Measurements from ENCODE around the gene MCTP1.
A peak's percentile ranks its signal among the peaks of the same experiment; 100 is the strongest.
"Not testable (repeated sequence)": the region's sequence is repeated elsewhere in the genome, so short reads cannot be mapped to it uniquely, and the experiment has no call there.

Gene MCTP1

DNA sequence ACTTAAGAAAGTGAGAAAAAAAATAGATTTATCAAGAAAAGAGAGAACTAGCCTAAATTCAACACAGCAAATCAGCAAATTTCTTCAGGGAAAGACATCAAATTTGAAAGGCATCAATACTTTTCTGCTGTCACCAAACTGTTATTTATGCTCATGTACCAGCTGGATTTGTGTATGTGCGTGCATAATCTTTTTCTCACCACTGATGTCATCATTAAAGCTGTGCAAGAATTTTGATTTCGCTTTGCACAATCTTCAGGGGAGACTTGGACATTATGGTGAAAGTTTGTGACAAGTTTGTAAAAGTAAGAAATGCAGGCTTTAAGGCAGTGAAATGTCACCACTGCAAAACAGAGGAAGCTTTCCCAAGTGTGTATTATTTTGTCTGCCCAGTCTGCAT is 451.0 kb downstream of the MCTP1 start:
- no peaks in the 10 kb centered on the region for H3K36me3 Mint-ChIP-seq
- peaks cover 19% of the 10 kb centered on the region for H3K27me3 Mint-ChIP-seq
- no peak overlapping the region for H3K4me3 Mint-ChIP-seq
- no peak for ATAC-seq
- H3K4me1 Mint-ChIP-seq, result no peaks in the 10 kb centered on the region
- no peak overlapping the region for H3K27ac Mint-ChIP-seq
- H3K9me3 Mint-ChIP-seq, result no peaks in the 10 kb centered on the region

DNA sequence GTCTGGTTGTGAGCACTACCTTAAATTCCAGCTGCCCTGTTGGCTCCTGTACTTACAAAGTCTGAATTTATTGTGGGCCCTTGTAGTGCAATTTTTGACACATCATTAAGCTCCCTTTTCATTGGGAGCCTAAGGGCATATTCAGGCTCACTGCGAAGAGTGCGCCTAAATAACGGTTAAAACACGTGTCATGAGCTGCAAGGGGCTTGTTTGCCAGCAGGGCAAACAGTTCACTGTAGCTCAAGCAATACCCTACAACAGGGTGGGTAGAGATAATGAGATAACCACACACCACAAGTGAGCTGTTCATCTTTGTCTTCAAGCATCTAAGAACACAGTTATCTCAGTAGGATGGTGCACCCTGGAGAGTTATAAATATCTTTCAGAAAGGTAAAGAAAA is 452.2 kb downstream of the MCTP1 start:
- no peaks in the 10 kb centered on the region for H3K9me3 Mint-ChIP-seq
- H3K4me3 Mint-ChIP-seq, result no peak overlapping the region
- no peaks in the 10 kb centered on the region for H3K36me3 Mint-ChIP-seq
- no peak for ATAC-seq
- no peaks in the 10 kb centered on the region for H3K4me1 Mint-ChIP-seq
- no peak overlapping the region for H3K27ac Mint-ChIP-seq
- H3K27me3 Mint-ChIP-seq, result peaks cover 25% of the 10 kb centered on the region

DNA sequence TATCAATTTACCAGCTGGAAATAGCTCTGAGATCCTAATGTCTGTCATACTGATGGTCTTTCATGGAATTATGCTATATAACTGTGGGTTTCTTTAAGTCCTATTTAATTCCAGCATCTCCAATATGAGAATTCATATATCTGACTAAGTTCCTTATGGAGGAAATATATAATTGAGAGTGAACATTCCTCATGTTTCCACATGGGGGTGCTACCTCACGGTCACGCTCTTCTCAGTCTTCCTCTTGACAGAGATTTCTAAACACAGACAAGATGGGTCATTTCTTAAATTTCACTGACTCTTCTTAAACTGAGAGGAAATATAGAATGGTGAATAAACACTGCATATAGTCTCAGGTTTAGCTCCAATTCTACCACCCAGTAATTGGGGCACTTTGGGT is 454.4 kb downstream of the MCTP1 start:
- H3K4me1 Mint-ChIP-seq, result no peaks in the 10 kb centered on the region
- H3K9me3 Mint-ChIP-seq, result no peaks in the 10 kb centered on the region

DNA sequence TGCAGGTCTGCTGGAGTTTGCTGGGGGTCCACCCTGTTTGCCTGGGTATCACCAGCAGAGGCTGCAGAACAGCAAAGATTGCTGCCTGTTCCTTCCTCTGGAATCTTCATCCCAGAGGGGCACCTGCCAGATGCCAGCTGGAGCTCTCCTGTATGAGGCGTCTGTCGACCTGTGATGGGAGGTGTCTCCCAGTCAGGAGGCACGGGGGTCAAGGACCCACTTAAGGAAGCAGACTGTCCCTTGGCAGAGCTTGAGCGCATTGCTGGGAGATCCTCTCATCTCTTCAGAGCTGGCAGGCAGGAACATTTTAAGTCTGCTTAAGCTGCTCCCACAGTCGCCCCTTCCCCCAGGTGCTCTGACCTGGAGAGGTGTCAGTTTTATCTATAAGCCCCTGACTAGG is 456.7 kb downstream of the MCTP1 start:
- not testable (repeated sequence) for H3K4me3 Mint-ChIP-seq, ATAC-seq, H3K36me3 Mint-ChIP-seq, H3K4me1 Mint-ChIP-seq, H3K9me3 Mint-ChIP-seq, H3K27ac Mint-ChIP-seq
- peaks cover 43% of the 10 kb centered on the region for H3K27me3 Mint-ChIP-seq

More for the DNA sequence above, 454.4 kb downstream of the MCTP1 start:
- peaks cover 37% of the 10 kb centered on the region for H3K27me3 Mint-ChIP-seq
- no peaks in the 10 kb centered on the region for H3K36me3 Mint-ChIP-seq
- H3K4me3 Mint-ChIP-seq, result no peak overlapping the region
- no peak overlapping the region for H3K27ac Mint-ChIP-seq
- ATAC-seq, result no peak

DNA sequence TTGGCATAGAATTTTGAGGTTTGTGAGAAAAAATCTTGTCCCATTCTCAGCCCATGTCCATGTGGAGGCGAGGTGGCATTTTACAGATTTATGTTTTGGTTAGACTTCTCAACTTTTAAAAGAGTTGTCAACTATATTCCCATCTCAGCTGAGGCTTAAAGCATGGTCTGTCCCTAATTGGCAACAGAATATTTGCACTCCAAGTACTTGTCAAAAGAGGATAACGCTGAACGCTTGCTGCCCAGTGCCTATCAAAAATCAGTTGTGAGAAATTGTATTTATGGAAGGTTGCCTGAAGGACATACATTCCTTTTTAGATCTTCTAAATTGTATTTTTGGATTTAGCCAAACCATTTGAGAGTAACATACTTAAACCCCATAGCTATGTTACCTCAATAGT is 464.4 kb downstream of the MCTP1 start:
- Mint-ChIP-seq H3K4me3 (no peak overlapping the region), H3K36me3 (no peaks in the 10 kb centered on the region), H3K27ac (no peak overlapping the region), H3K27me3 (peaks cover 15% of the 10 kb centered on the region), H3K9me3 (no peaks in the 10 kb centered on the region), H3K4me1 (no peaks in the 10 kb centered on the region)
- no peak for ATAC-seq

DNA sequence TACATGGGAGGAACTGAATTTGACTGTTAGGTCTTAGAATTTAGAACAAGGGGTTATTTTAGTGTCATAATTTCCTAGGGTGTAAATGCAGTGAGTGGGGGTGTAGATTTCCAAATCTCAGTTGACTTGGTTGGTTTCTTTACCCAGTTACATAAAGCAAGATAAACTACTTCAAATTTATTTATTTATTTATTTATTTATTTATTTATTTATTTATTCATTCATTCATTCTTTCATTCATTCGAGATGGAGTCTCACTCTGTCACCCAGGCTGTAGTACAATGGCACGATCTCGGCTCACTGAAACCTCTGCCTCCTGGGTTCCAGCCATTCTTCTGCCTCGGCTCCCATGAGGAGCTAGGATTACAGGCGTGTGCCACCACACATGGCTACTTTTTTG is 466.0 kb downstream of the MCTP1 start:
- Mint-ChIP-seq H3K9me3 (no peaks in the 10 kb centered on the region), H3K4me1 (no peaks in the 10 kb centered on the region), H3K36me3 (no peaks in the 10 kb centered on the region), H3K27me3 (peaks cover under 1% of the 10 kb centered on the region), H3K4me3 (no peak overlapping the region), H3K27ac (no peak overlapping the region)
- ATAC-seq, result no peak

DNA sequence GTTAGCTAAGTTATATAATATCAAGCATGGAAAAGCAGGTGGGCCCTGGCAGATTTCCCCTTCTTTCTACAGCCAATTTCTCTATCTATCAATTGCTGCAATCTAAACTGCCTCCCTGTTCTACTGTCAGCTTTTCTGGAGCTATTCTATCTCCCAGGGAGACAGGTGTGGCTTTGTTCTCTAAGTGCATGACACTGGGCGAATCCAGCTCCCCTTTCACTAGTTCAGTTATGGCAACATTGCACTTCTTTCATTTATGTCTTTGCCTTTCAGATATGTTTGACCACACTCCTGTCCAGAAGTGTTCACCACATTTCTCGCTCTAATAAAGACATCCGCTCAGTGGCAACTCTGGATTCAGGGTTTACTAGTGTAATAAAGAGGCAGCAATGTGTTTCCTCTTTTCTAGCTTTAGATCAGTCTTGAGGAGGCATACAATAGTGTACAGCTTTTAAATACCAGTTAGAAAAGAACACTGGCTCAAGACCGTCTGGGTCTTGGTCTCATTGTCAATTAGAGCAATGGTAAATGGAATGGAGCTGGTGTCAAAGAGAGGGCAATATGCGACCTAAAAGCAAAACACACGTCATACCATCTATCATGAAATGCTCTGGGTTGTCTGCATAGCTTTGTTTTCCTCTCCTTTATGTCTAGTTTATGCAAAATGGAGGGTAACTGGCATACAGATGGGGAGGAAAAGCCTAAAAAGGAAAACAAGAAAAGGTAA is 469.4 kb downstream of the MCTP1 start:
- Mint-ChIP-seq H3K36me3 (no peaks in the 10 kb centered on the region), H3K27ac (no peak overlapping the region), H3K9me3 (no peaks in the 10 kb centered on the region), H3K27me3 (no peaks in the 10 kb centered on the region), H3K4me1 (no peaks in the 10 kb centered on the region), H3K4me3 (no peak overlapping the region)
- no peak for ATAC-seq

DNA sequence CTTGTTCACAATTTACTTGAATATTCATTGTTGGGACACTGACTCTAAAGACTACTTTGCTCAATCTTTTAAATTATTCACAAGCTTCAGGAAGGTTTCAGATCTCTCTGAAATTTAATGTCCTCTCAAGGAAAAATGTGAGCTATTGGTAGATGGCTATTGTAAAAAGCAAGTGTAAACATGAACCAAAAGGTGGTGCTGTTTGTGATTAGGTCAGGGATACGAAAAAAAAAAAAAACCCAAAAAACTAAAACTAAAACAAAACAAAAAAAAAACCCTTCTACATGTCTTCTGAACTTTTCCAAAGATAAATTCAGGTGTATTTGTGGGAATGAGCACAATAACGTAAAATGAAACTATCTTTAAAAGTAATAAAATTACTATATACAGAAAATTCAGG is 472.7 kb downstream of the MCTP1 start:
- ATAC-seq, result no peak
- Mint-ChIP-seq H3K9me3 (no peaks in the 10 kb centered on the region), H3K27me3 (peaks cover 9% of the 10 kb centered on the region), H3K36me3 (no peaks in the 10 kb centered on the region), H3K27ac (no peak overlapping the region), H3K4me3 (no peak overlapping the region), H3K4me1 (no peaks in the 10 kb centered on the region)

DNA sequence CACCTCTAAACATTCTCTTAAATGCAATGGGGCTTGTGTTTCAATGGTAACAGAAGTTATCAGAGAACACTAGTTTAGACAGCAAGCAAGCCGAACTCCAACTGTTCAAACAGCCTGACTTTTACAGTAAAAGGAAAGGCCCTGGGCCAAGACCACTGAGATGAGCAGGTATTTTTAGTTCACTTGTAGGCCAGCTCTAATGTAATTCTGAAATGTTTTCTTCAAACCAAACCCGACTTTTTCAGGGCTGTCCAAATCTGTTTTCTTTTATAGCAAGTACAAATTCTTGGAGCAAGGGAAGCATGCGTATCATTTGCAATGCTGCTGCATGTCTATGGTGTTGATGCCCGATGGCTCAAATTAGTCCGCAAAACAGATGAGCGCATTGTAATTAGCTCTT is 473.6 kb downstream of the MCTP1 start:
- ATAC-seq, result no peak
- H3K4me1 Mint-ChIP-seq, result no peaks in the 10 kb centered on the region
- no peak overlapping the region for H3K4me3 Mint-ChIP-seq
- no peaks in the 10 kb centered on the region for H3K9me3 Mint-ChIP-seq
- no peak overlapping the region for H3K27ac Mint-ChIP-seq
- peaks cover 9% of the 10 kb centered on the region for H3K27me3 Mint-ChIP-seq
- H3K36me3 Mint-ChIP-seq, result no peaks in the 10 kb centered on the region

DNA sequence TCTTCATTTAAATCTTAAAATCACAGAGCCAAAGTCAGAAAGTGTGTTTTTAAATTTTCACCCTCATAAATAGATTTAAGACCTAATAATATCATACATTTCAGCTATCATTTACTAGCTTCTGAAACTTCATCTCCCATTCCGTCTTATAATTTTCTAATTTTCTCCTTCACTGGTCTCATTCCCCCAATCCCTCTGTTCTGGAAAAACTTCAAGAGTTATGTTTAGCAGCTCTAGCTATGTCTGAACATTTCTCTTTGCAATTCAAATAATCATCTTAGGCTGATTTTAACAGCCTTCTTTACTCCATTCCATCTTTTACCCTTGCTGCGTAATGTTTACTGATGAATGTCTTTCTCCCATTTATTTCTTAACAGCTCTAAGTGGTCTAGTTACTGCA is 474.0 kb downstream of the MCTP1 start:
- Mint-ChIP-seq H3K9me3 (no peaks in the 10 kb centered on the region), H3K36me3 (no peaks in the 10 kb centered on the region), H3K4me3 (no peak overlapping the region), H3K27me3 (peaks cover 9% of the 10 kb centered on the region), H3K27ac (no peak overlapping the region), H3K4me1 (no peaks in the 10 kb centered on the region)
- no peak for ATAC-seq

DNA sequence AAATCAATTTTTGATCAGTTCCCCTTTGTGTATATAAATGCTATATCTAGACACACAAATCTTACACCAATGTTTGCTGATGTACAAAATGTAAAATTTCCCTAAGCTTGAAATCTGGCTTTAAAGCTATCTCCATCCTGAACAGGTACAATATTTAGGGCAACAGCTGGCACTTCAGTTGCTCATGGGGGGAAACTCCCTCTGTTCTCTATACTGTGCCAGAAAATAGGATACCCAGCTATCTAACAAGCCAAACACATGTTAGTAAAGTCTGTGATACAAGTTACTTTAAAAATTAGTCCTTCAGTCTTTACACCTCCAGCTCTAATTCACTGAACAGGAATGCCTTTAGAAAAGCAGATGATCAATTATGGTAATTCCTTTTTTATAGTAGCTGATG is 474.6 kb downstream of the MCTP1 start:
- ATAC-seq, result no peak
- no peaks in the 10 kb centered on the region for H3K9me3 Mint-ChIP-seq

DNA sequence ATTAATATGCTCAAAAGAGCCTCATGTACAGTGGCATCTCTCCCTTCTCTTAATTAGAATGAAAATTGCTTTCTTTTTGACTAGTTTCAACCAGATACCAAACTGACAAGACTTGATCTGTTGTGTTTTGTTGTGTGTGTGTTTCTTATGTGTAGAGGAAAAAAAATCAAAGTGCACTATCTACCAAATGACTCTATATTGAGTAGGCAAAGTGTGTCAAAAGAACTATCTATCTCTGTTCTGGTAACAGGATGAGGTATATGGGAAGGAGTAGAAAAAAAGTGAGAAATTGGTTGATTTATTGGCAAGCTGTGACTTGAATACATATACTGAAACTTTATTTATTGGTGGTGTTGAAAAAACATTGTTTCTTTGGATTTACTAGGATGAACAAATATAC is 476.4 kb downstream of the MCTP1 start:
- no peaks in the 10 kb centered on the region for H3K4me1 Mint-ChIP-seq
- H3K27ac Mint-ChIP-seq, result no peak overlapping the region
- H3K36me3 Mint-ChIP-seq, result no peaks in the 10 kb centered on the region
- peaks cover 9% of the 10 kb centered on the region for H3K27me3 Mint-ChIP-seq
- H3K4me3 Mint-ChIP-seq, result no peak overlapping the region
- ATAC-seq, result no peak
- no peaks in the 10 kb centered on the region for H3K9me3 Mint-ChIP-seq

More for the DNA sequence above, 474.6 kb downstream of the MCTP1 start:
- Mint-ChIP-seq H3K4me1 (no peaks in the 10 kb centered on the region), H3K27me3 (peaks cover 9% of the 10 kb centered on the region), H3K36me3 (no peaks in the 10 kb centered on the region), H3K4me3 (no peak overlapping the region), H3K27ac (no peak overlapping the region)

DNA sequence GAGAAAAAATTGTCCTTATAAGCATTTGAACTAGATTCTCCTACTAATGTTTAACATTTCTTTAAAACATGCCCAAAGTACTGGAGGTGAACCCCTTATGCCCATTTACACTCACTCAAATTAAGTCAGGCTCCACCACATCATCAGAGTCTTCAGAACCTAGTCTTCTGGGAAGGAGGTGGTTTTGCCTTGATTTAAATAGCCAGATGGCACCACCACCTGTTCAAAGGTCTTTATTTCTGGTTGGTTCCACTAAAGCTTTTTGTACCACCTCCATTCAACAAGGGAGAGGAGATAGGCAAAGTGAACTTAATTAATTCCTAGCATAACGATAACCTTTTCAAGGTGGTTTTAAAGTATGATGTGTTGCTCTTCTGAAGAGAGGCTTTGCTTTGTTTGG is 476.9 kb downstream of the MCTP1 start:
- H3K9me3 Mint-ChIP-seq, result no peaks in the 10 kb centered on the region
- peaks cover 9% of the 10 kb centered on the region for H3K27me3 Mint-ChIP-seq
- no peak overlapping the region for H3K27ac Mint-ChIP-seq
- no peak for ATAC-seq
- H3K4me3 Mint-ChIP-seq, result no peak overlapping the region
- H3K4me1 Mint-ChIP-seq, result no peaks in the 10 kb centered on the region
- no peaks in the 10 kb centered on the region for H3K36me3 Mint-ChIP-seq

DNA sequence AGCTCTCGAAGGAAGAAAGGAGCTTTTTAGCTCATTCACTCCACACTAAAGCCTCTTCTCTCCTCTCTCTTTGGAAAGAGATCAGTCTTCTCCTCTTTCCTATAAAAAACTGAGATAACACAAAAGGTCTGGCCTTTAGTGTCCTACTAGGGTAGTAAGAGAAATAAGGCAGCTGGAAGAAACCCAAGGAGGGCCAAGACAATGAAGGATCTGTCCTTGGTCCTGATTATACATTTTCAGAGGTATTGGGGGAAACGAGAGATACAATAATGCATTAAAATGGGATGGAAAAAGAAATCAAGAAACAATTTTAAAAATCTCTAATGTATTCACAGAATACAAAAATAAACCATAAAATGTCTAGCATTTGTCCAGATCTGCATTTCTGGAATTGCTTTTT is 482.4 kb downstream of the MCTP1 start:
- Mint-ChIP-seq H3K4me1 (no peaks in the 10 kb centered on the region), H3K27ac (no peak overlapping the region), H3K36me3 (no peaks in the 10 kb centered on the region), H3K27me3 (no peaks in the 10 kb centered on the region), H3K4me3 (no peak overlapping the region), H3K9me3 (no peaks in the 10 kb centered on the region)
- no peak for ATAC-seq

DNA sequence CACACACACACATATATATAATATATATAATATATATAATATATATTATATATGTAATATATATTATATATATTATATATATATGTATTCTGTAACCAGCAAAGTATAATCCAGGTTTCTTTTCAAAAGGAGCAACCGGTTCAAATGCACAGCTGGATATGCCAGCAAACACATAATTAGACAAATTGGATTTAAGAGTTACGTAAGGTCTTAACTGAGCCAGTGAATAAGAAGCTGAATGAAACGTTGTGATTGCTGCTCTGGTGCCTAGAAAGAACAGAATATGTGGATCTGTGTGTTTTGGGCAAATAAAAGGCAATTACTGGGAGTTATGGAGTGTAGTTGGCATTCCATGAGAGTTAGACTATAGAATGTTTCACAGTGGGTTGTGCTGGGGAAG is 488.3 kb downstream of the MCTP1 start:
- no peak overlapping the region for H3K4me3 Mint-ChIP-seq

DNA sequence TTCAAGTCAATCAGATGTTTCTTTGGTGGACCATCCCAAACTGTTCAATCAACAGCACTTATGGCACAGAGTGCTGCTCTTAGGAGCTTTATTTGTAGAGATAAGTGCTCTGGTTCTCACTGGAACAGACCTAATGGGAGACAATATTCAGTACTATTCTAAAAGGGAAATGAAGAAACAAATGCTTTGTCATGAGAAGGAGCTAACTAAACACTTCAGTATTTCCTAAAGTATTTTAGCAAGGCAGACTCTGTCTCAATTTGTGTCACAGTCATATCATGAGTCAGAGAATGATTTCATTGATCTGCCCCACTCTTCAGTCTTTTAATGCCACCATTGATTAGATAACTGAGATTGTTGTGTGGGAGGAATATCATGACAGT is 491.1 kb downstream of the MCTP1 start:
- no peak overlapping the region for H3K4me3 Mint-ChIP-seq
- H3K9me3 Mint-ChIP-seq, result no peaks in the 10 kb centered on the region
- no peaks in the 10 kb centered on the region for H3K27me3 Mint-ChIP-seq
- peak; percentile 27 for ATAC-seq
- H3K36me3 Mint-ChIP-seq, result no peaks in the 10 kb centered on the region
- peak overlapping the region; percentile 54 for H3K27ac Mint-ChIP-seq
- H3K4me1 Mint-ChIP-seq, result peaks cover 33% of the 10 kb centered on the region

More for the DNA sequence above, 488.3 kb downstream of the MCTP1 start:
- Mint-ChIP-seq H3K27me3 (no peaks in the 10 kb centered on the region), H3K36me3 (no peaks in the 10 kb centered on the region), H3K9me3 (no peaks in the 10 kb centered on the region), H3K27ac (no peak overlapping the region), H3K4me1 (peaks cover 33% of the 10 kb centered on the region)
- no peak for ATAC-seq
